Suppressor macrophage (primary cell): Measurements from ENCODE around the gene CCDC188.
"Not testable (repeated sequence)": the region's sequence is repeated elsewhere in the genome, so short reads cannot be mapped to it uniquely, and the experiment has no call there.

Source experiments
- DNase-seq, 4 experiments: peaks; one replicate each; pipeline ENCODE4 v3.0.0-alpha.2; 2020 to 2022

The CCDC188 gene

GRCh38 chr22:20169253-20169822, 18.5 kb upstream of the CCDC188 start:
- DNase-seq, result no peak

- no peak for DNase-seq
Measured at GRCh38 chr22:20167643-20168322, 16.9 kb upstream of the CCDC188 start.

- DNase-seq, result no peak
Measured at GRCh38 chr22:20166703-20167102, 15.8 kb upstream of the CCDC188 start.

GRCh38 chr22:20165913-20166312, 15.1 kb upstream of the CCDC188 start:
- no peak for DNase-seq

GRCh38 chr22:20165421-20165820, 14.6 kb upstream of the CCDC188 start:
- DNase-seq, result no peak

GRCh38 chr22:20164863-20165262, 14.0 kb upstream of the CCDC188 start:
- no peak for DNase-seq

- no peak for DNase-seq
Measured at GRCh38 chr22:20160041-20160440, 9.2 kb upstream of the CCDC188 start.

- not testable (repeated sequence) for DNase-seq
Measured at GRCh38 chr22:20159531-20159930, 8.7 kb upstream of the CCDC188 start.

GRCh38 chr22:20159076-20159475, 8.2 kb upstream of the CCDC188 start:
- no peak for DNase-seq

GRCh38 chr22:20158391-20159036, 7.7 kb upstream of the CCDC188 start:
- no peak for DNase-seq

- no peak for DNase-seq
Measured at GRCh38 chr22:20157430-20158183, 6.8 kb upstream of the CCDC188 start.

GRCh38 chr22:20156611-20157429, 6.0 kb upstream of the CCDC188 start:
- peak; percentile 74 to 91 (median 86) for DNase-seq

GRCh38 chr22:20156042-20156389, 5.2 kb upstream of the CCDC188 start:
- no peak for DNase-seq

- peak; percentile 47 to 56 (median 50) for DNase-seq
Measured at GRCh38 chr22:20155330-20156041, 4.6 kb upstream of the CCDC188 start.

GRCh38 chr22:20154602-20155187, 3.8 kb upstream of the CCDC188 start:
- no peak for DNase-seq

- no peak for DNase-seq
Measured at GRCh38 chr22:20153945-20154344, 3.1 kb upstream of the CCDC188 start.

GRCh38 chr22:20152464-20152890, 1.6 kb upstream of the CCDC188 start:
- no peak for DNase-seq

GRCh38 chr22:20151276-20151588, 377 bp upstream of the CCDC188 start:
- DNase-seq, result no peak

- no peak for DNase-seq
Measured at GRCh38 chr22:20149257-20150250, 1.3 kb downstream of the CCDC188 start.

GRCh38 chr22:20148414-20148813, 2.4 kb downstream of the CCDC188 start:
- no peak for DNase-seq
